ENCODE results near the gene CYP2S1. TPM values are rescaled to one million over a fixed set of nuclear protein-coding genes. Genes with fewer than 3 reads are reported as not detected.

The CYP2S1 gene
- total and polyA plus RNA-seq, 9 of the 15 experiments (the other 6 are each of a cell fraction or from before 2014, with no cell fraction given) = 0.07 to 1.9 (median 0.41) TPM

DNA sequence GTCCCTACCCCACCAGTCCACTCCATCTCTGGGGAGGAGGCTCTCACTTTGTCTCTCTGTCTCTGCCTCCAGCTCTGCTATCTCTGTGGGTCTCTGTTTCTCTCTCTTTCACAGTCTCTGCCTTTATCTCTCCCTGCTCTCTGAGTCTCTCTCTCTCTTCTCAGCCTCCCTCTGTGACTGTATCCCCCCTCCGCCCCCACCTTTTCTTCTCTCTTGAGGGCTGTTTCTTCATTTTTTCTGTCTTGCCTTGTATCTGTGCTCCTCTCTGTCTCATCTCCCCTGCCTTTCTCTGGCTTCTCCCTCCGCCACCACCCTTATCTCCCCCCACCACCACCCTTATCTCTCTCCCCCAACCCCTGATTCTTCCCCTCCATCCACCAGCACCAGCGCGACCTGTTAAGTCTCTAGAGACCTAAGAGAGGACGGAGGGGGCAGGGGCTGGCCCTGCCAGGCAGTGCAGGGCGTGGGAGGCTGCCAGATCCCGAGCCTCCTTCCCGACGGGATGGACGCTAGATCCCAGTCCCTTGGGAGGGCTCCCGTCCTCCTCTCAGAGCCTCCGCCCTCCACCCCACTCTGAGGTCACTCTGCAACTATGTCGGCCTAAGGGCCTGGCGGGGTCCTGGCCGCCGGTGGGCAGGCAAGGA, 27.0 kb downstream of the CYP2S1 start (continued):
- TF ChIP-seq NFE2 (IDR thresholded peaks at IDR 0.05; ENCODE audit: low read depth) (no peak), ZNF668 (CRISPR knock-in tag; IDR thresholded peaks at IDR 0.05) (no peak), BDP1 (IDR thresholded peaks at IDR 0.05; ENCODE audit: insufficient read depth, insufficient read length) (no peak), NFATC3 (IDR thresholded peaks at IDR 0.05) (no peak), ZNF764 (CRISPR knock-in tag; IDR thresholded peaks at IDR 0.05; ENCODE audit: low read depth) (no peak), ZNF143 (CRISPR knock-in tag; IDR thresholded peaks at IDR 0.05) (no peak), BCOR (IDR thresholded peaks at IDR 0.05) (peak; percentile 50; the same call in 1 of the 2 replicates), POLR2H (tag; IDR thresholded peaks at IDR 0.05; ENCODE audit: low read depth) (no peak), HNRNPH1 (optimal IDR thresholded peaks at IDR 0.05; ENCODE audit: low read depth, low read length) (no peak), RFX7 (CRISPR knock-in tag; IDR thresholded peaks at IDR 0.05) (no peak), HMG20B (CRISPR knock-in tag; IDR thresholded peaks at IDR 0.05) (no peak), FOXM1 (IDR thresholded peaks at IDR 0.05; ENCODE audit: low read depth) (peak; percentile 44; the same call in 1 of the 2 replicates), FOXM1 (CRISPR knock-in tag; IDR thresholded peaks at IDR 0.05; ENCODE audit: low read depth) (no peak), ATF1 (CRISPR knock-in tag; IDR thresholded peaks at IDR 0.05) (no peak), ATF1 (tag; IDR thresholded peaks at IDR 0.05) (no peak), STAT5B (CRISPR knock-in tag; IDR thresholded peaks at IDR 0.05) (no peak)
- TF ChIP-seq, protein P1, sequence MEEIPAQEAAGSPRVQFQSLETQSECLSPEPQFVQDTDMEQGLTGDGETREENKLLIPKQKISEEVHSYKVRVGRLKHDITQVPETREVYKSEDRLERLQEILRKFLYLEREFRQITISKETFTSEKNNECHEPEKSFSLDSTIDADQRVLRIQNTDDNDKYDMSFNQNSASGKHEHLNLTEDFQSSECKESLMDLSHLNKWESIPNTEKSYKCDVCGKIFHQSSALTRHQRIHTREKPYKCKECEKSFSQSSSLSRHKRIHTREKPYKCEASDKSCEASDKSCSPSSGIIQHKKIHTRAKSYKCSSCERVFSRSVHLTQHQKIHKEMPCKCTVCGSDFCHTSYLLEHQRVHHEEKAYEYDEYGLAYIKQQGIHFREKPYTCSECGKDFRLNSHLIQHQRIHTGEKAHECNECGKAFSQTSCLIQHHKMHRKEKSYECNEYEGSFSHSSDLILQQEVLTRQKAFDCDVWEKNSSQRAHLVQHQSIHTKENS (CRISPR knock-in tag; IDR thresholded peaks at IDR 0.05) = no peak
- TF ChIP-seq, protein P2, sequence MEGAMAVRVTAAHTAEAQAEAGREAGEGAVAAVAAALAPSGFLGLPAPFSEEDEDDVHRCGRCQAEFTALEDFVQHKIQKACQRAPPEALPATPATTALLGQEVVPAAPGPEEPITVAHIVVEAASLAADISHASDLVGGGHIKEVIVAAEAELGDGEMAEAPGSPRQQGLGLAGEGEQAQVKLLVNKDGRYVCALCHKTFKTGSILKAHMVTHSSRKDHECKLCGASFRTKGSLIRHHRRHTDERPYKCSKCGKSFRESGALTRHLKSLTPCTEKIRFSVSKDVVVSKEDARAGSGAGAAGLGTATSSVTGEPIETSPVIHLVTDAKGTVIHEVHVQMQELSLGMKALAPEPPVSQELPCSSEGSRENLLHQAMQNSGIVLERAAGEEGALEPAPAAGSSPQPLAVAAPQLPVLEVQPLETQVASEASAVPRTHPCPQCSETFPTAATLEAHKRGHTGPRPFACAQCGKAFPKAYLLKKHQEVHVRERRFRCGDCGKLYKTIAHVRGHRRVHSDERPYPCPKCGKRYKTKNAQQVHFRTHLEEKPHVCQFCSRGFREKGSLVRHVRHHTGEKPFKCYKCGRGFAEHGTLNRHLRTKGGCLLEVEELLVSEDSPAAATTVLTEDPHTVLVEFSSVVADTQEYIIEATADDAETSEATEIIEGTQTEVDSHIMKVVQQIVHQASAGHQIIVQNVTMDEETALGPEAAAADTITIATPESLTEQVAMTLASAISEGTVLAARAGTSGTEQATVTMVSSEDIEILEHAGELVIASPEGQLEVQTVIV (CRISPR knock-in tag; IDR thresholded peaks at IDR 0.05; ENCODE audit: borderline replicate concordance) = no peak
- TF ChIP-seq, protein P3, sequence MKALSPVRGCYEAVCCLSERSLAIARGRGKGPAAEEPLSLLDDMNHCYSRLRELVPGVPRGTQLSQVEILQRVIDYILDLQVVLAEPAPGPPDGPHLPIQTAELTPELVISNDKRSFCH (CRISPR knock-in tag; IDR thresholded peaks at IDR 0.05) = no peak
- TF ChIP-seq, protein P3 (tag; IDR thresholded peaks at IDR 0.05) = no peak
- TF ChIP-seq, protein P4, sequence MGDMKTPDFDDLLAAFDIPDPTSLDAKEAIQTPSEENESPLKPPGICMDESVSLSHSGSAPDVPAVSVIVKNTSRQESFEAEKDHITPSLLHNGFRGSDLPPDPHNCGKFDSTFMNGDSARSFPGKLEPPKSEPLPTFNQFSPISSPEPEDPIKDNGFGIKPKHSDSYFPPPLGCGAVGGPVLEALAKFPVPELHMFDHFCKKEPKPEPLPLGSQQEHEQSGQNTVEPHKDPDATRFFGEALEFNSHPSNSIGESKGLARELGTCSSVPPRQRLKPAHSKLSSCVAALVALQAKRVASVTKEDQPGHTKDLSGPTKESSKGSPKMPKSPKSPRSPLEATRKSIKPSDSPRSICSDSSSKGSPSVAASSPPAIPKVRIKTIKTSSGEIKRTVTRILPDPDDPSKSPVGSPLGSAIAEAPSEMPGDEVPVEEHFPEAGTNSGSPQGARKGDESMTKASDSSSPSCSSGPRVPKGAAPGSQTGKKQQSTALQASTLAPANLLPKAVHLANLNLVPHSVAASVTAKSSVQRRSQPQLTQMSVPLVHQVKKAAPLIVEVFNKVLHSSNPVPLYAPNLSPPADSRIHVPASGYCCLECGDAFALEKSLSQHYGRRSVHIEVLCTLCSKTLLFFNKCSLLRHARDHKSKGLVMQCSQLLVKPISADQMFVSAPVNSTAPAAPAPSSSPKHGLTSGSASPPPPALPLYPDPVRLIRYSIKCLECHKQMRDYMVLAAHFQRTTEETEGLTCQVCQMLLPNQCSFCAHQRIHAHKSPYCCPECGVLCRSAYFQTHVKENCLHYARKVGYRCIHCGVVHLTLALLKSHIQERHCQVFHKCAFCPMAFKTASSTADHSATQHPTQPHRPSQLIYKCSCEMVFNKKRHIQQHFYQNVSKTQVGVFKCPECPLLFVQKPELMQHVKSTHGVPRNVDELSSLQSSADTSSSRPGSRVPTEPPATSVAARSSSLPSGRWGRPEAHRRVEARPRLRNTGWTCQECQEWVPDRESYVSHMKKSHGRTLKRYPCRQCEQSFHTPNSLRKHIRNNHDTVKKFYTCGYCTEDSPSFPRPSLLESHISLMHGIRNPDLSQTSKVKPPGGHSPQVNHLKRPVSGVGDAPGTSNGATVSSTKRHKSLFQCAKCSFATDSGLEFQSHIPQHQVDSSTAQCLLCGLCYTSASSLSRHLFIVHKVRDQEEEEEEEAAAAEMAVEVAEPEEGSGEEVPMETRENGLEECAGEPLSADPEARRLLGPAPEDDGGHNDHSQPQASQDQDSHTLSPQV (IDR thresholded peaks at IDR 0.05) = no peak
- TF ChIP-seq, protein P5, sequence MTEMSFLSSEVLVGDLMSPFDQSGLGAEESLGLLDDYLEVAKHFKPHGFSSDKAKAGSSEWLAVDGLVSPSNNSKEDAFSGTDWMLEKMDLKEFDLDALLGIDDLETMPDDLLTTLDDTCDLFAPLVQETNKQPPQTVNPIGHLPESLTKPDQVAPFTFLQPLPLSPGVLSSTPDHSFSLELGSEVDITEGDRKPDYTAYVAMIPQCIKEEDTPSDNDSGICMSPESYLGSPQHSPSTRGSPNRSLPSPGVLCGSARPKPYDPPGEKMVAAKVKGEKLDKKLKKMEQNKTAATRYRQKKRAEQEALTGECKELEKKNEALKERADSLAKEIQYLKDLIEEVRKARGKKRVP (CRISPR knock-in tag; IDR thresholded peaks at IDR 0.05) = no peak
